Suprapubic skin (tissue), 4 donors: Measurements from ENCODE around the gene C3orf52.
"Not testable (repeated sequence)": the region's sequence is repeated elsewhere in the genome, so short reads cannot be mapped to it uniquely, and the experiment has no call there.

ENCODE experiments used
- CTCF ChIP-seq, 2 donors: fragments of 200-600 bp in 1 of 2; fragments of 450-650 bp in 1 of 2; sonication (generic) in 1 of 2; IDR thresholded peaks; one replicate each; pipeline ENCODE4 v1.5.1; 2016 to 2019; ENCODE audit warnings: antibody characterized with exemption in 2 of 2, mild to moderate bottlenecking in 1 of 2, moderate library complexity in 1 of 2
- EP300 ChIP-seq: sonication (generic); formaldehyde crosslinking; IDR thresholded peaks from one replicate; pipeline ENCODE4 v1.6.1; 2017; ENCODE audit warnings: antibody characterized with exemption
- POLR2A ChIP-seq, 2 donors: fragments of 450-650 bp; IDR thresholded peaks; one replicate each; pipeline ENCODE4 v1.6.1; 2017; ENCODE audit warnings: antibody characterized with exemption in 2 of 2, mild to moderate bottlenecking in 2 of 2, moderate library complexity in 2 of 2
- POLR2AphosphoS5 ChIP-seq, 3 donors: sonication (generic); formaldehyde crosslinking; IDR thresholded peaks; one replicate each; pipeline ENCODE4 v1.6.1; 2017; ENCODE audit warnings: antibody characterized with exemption in 3 of 3

- TF ChIP-seq CTCF (IDR thresholded peaks at IDR 0.05); POLR2AphosphoS5 (IDR thresholded peaks at IDR 0.05); POLR2A (IDR thresholded peaks at IDR 0.05); EP300: not testable (repeated sequence)
Measured at GRCh38 chr3:112037194-112037593, 49.0 kb upstream of the C3orf52 start.
